HuH-7 (cell line): Measurements from ENCODE around the gene GPR62.

Experiments used
- DNase-seq: peaks from one replicate; pipeline ENCODE4 v3.0.0; 2011; ENCODE audit warnings: low spot score

GPR62 gene

GRCh38 chr3:51938780-51939425 is 16.3 kb upstream of the GPR62 start:
- no peak for DNase-seq

GRCh38 chr3:51940648-51941462 is 14.3 kb upstream of the GPR62 start:
- DNase-seq: no peak

- peak; percentile 43 for DNase-seq
Measured at GRCh38 chr3:51941463-51941797, 13.8 kb upstream of the GPR62 start.

GRCh38 chr3:51941798-51942602 is 13.2 kb upstream of the GPR62 start, which contains the start of the genes PARP3 and RRP9:
PARP3 (plus strand) TSS chr3:51942363; CDS start chr3:51943356, 993 bp downstream.
RRP9 (minus strand) TSS chr3:51941904; CDS start chr3:51941867, 37 bp downstream.
- DNase-seq: peak; percentile 99

GRCh38 chr3:51942603-51943450 is 12.4 kb upstream of the GPR62 start:
- peak; percentile 55 for DNase-seq

- no peak for DNase-seq
Measured at GRCh38 chr3:51943451-51944391, 11.5 kb upstream of the GPR62 start.

GRCh38 chr3:51944451-51945021 is 10.6 kb upstream of the GPR62 start:
- DNase-seq: no peak

GRCh38 chr3:51945031-51945840 is 9.9 kb upstream of the GPR62 start:
- no peak for DNase-seq

GRCh38 chr3:51945926-51946705 is 9.1 kb upstream of the GPR62 start:
- DNase-seq: no peak

- no peak for DNase-seq
Measured at GRCh38 chr3:51946796-51947195, 8.4 kb upstream of the GPR62 start.

GRCh38 chr3:51947215-51947900 is 7.8 kb upstream of the GPR62 start:
- no peak for DNase-seq

GRCh38 chr3:51948016-51948580 is 7.1 kb upstream of the GPR62 start:
- no peak for DNase-seq

GRCh38 chr3:51949121-51949520 is 6.1 kb upstream of the GPR62 start:
- DNase-seq: no peak

GRCh38 chr3:51950899-51951298 is 4.3 kb upstream of the GPR62 start:
- no peak for DNase-seq

- no peak for DNase-seq
Measured at GRCh38 chr3:51953445-51953844, 1.7 kb upstream of the GPR62 start.

GRCh38 chr3:51954105-51954504 is 1.1 kb upstream of the GPR62 start:
- no peak for DNase-seq

GRCh38 chr3:51954713-51955112 is 468 bp upstream of the GPR62 start:
- no peak for DNase-seq
